ENCODE results near the gene PTPRJ. TPM values are rescaled to one million over a fixed set of nuclear protein-coding genes. Genes with fewer than 3 reads are reported as not detected.
"Not testable (repeated sequence)": the region's sequence is repeated elsewhere in the genome, so short reads cannot be mapped to it uniquely, and the experiment has no call there.

The PTPRJ gene
- polyA plus RNA-seq, 3 donors: 10.0 to 36.4 (median 14.6) TPM

DNA sequence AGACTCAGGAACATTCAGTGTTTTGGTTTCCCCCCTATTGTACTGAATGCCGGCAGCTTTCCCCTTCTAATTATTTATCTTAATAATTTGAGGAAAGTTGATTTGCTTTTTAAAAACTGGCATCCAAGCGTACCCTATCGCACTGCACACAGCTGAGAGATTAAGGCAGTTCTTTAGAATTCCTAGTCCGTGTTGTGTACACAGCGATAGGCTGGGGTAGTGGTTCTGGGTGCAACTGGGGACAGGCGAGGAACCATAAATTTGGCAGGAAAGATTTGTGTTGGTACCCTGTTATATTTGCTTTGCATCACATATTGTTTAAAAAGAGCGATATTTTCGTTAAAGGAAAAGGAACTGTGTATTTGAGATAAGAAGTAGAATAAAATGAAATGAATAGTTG is 39.2 kb downstream of the PTPRJ start:
- peaks cover 97% of the 10 kb centered on the region for H3K79me2 ChIP-seq (ENCODE audit: insufficient read depth, low read length)
- no peak overlapping the region for H2AFZ ChIP-seq (ENCODE audit: insufficient read depth, low read depth, low read length, poor library complexity, severe bottlenecking)
- intact Hi-C loops (cut with micrococcal nuclease): loop anchor here (5.0 to 10.0 kb wide), 3 partner anchors 33 to 45 kb away; partner anchors contain the start of gene PTPRJ (in 2 of the 2)
- TF ChIP-seq, protein P1, sequence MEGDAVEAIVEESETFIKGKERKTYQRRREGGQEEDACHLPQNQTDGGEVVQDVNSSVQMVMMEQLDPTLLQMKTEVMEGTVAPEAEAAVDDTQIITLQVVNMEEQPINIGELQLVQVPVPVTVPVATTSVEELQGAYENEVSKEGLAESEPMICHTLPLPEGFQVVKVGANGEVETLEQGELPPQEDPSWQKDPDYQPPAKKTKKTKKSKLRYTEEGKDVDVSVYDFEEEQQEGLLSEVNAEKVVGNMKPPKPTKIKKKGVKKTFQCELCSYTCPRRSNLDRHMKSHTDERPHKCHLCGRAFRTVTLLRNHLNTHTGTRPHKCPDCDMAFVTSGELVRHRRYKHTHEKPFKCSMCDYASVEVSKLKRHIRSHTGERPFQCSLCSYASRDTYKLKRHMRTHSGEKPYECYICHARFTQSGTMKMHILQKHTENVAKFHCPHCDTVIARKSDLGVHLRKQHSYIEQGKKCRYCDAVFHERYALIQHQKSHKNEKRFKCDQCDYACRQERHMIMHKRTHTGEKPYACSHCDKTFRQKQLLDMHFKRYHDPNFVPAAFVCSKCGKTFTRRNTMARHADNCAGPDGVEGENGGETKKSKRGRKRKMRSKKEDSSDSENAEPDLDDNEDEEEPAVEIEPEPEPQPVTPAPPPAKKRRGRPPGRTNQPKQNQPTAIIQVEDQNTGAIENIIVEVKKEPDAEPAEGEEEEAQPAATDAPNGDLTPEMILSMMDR (IDR thresholded peaks at IDR 0.05): no peak
- H3K27me3 Mint-ChIP-seq (ENCODE audit: low read depth in 3 of 3): peaks cover 0 to 2% (median 0%) of the 10 kb centered on the region in 3 donors
- H3K4me1 Mint-ChIP-seq: peaks cover 93% of the 10 kb centered on the region
- peak overlapping the region; percentile 56 for H3K9ac ChIP-seq (ENCODE audit: insufficient read depth, low read length, poor library complexity, severe bottlenecking)
- H3K4me2 ChIP-seq (replicated peaks; ENCODE audit: extremely low read depth, low read length, poor library complexity, severe bottlenecking): peak overlapping the region; percentile 54
- no peak for DNase-seq
- peaks cover 0 to 7% of the 10 kb centered on the region in 2 donors for H3K36me3 ChIP-seq (replicated peaks in 1 of 2; ENCODE audit: control insufficient read depth in 1 of 2, insufficient read depth in 2 of 2, low read length in 2 of 2)
- H3K36me3 Mint-ChIP-seq: peaks cover 17 to 29% of the 10 kb centered on the region in 2 donors
- peak overlapping the region; percentile 66 to 89 for H3K27ac ChIP-seq (ENCODE audit: low read depth in 1 of 2, low read length in 2 of 2)
- peak overlapping the region; percentile 56 to 83 for H3K4me3 Mint-ChIP-seq
- H3K27me3 ChIP-seq (ENCODE audit: control insufficient read depth in 2 of 2, insufficient read depth in 2 of 2, low read length in 2 of 2): no peaks in the 10 kb centered on the region
- peaks cover 61% of the 10 kb centered on the region for H4K20me1 ChIP-seq (ENCODE audit: insufficient read depth, low read length)
- H3K9me3 ChIP-seq (replicated peaks in 1 of 2; ENCODE audit: control insufficient read depth in 1 of 2, insufficient read depth in 1 of 2, low read length in 2 of 2): no peaks in the 10 kb centered on the region
- H3K9me3 Mint-ChIP-seq: peaks cover 0 to 2% (median 0%) of the 10 kb centered on the region in 7 donors
- whole genome bisulfite sequencing (ENCODE audit: insufficient coverage): 67% methylated on average over 5 of the region's 8 CpGs
- peaks cover 87 to 92% of the 10 kb centered on the region in 2 donors for H3K4me1 ChIP-seq (ENCODE audit: control insufficient read depth in 1 of 2, insufficient read depth in 2 of 2, low read length in 2 of 2)
- H3K4me3 ChIP-seq (replicated peaks in 1 of 3; ENCODE audit: low read depth in 2 of 3, low read length in 3 of 3): peak overlapping the region in 1 of 3 experiments; percentile 54
- H3K27ac Mint-ChIP-seq: peak overlapping the region; percentile 92 to 99 (median 97)

DNA sequence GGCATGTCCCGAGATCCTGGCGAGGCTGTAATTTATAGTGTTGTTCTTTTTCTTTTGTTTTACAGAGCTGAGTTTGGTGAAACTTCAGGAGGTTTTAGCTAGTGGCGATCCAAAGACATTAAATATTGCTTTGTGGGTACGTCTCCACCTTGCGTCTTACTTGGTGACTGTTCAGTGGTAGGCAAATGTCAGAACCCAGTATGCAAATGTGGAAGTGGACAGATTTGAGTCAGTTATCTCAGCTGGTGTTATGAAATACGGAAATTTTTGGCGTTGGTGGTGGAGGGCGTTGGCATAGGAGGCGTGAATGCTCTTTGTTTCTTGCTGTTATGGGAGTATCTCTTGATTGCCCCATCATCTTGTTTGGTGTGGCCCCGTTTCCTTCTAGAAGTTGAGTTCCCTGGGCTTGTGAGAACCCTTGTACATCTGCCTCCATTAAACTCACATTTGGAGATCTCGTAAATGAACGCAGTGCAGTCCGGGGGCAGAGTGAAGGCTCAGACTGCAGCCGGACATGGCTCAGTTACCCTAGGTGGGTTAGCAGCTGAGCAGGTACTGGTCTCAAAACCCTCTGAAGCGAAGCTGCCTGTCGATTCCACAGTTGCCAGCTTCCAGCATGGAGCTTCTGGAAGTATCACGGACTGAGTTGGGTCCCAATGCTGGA is 39.9 kb downstream of the PTPRJ start:
- H3K79me2 ChIP-seq (ENCODE audit: insufficient read depth, low read length): peaks cover 97% of the 10 kb centered on the region
- DNase-seq: peak; percentile 95 to 98 (median 95)
- WGBS (ENCODE audit: insufficient coverage): 40% methylated on average over 11 of the region's 17 CpGs

DNA sequence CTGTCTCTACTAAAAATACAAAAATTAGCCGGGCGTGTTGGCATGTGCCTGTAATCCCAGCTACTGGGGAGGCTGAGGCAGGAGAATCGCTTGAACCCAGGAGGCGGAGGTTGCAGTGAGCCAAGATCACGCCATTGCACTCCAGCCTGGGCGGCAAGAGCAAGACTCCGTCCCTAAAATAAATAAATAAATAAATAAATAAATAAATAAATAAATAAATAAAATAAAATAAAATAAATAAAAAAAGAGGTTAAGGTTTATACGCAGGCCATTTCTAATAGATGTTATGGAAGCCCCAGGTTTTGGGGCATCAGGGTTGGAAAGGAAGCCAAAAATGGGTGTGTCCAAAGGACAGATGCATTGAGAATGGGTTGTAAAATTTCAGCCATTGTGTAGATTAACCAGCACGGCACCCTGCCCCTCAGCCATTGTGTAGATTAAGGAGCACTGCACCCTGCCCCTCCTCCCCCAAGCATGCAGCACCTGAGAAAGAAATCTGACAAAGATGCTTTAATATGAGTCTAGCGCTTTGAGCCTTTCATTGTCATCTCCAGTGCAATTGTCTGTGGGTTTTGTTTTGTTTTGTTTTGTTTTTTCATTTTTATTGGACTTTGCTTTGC is 41.0 kb downstream of the PTPRJ start:
- Histone ChIP-seq H3K79me2 (ENCODE audit: insufficient read depth, low read length) (peaks cover 97% of the 10 kb centered on the region), H3K27ac (ENCODE audit: low read depth in 1 of 2, low read length in 2 of 2) (peak overlapping the region; percentile 84 to 89), H3K4me1 (ENCODE audit: control insufficient read depth in 1 of 2, insufficient read depth in 2 of 2, low read length in 2 of 2) (peaks cover 86 to 92% of the 10 kb centered on the region in 2 donors), H3K36me3 (replicated peaks in 1 of 2; ENCODE audit: control insufficient read depth in 1 of 2, insufficient read depth in 2 of 2, low read length in 2 of 2) (peaks cover 0 to 10% of the 10 kb centered on the region in 2 donors), H4K20me1 (ENCODE audit: insufficient read depth, low read length) (peaks cover 61% of the 10 kb centered on the region)
- not testable (repeated sequence) for H3K4me3 ChIP-seq (replicated peaks in 1 of 3; ENCODE audit: low read depth in 2 of 3, low read length in 3 of 3); H3K9ac ChIP-seq (ENCODE audit: insufficient read depth, low read length, poor library complexity, severe bottlenecking); H2AFZ ChIP-seq (ENCODE audit: insufficient read depth, low read depth, low read length, poor library complexity, severe bottlenecking); H3K4me3 Mint-ChIP-seq; DNase-seq; H3K27me3 Mint-ChIP-seq (ENCODE audit: low read depth in 3 of 3); H3K9me3 ChIP-seq (replicated peaks in 1 of 2; ENCODE audit: control insufficient read depth in 1 of 2, insufficient read depth in 1 of 2, low read length in 2 of 2); H3K27me3 ChIP-seq (ENCODE audit: control insufficient read depth in 2 of 2, insufficient read depth in 2 of 2, low read length in 2 of 2); H3K4me2 ChIP-seq (replicated peaks; ENCODE audit: extremely low read depth, low read length, poor library complexity, severe bottlenecking); H3K9me3 Mint-ChIP-seq
- peaks cover 93% of the 10 kb centered on the region for H3K4me1 Mint-ChIP-seq
- intact Hi-C loops (cut with micrococcal nuclease): loop anchor here in 1 of 2 donors (5.0 kb wide), 1 partner anchor 86 kb away; no protein-coding TSS in a partner anchor
- H3K27ac Mint-ChIP-seq: peak overlapping the region; percentile 92 to 99 (median 97)
- WGBS (ENCODE audit: insufficient coverage): 100% methylated on average over 2 of the region's 10 CpGs
- H3K36me3 Mint-ChIP-seq: peaks cover 24 to 28% of the 10 kb centered on the region in 2 donors

More for the DNA sequence above, 39.9 kb downstream of the PTPRJ start:
- peaks cover 93% of the 10 kb centered on the region for H3K4me1 Mint-ChIP-seq
- H3K4me1 ChIP-seq (ENCODE audit: control insufficient read depth in 1 of 2, insufficient read depth in 2 of 2, low read length in 2 of 2): peaks cover 86 to 92% of the 10 kb centered on the region in 2 donors
- H3K27me3 ChIP-seq (ENCODE audit: control insufficient read depth in 2 of 2, insufficient read depth in 2 of 2, low read length in 2 of 2): no peaks in the 10 kb centered on the region
- H3K4me3 Mint-ChIP-seq: peak overlapping the region; percentile 56 to 83
- H3K9ac ChIP-seq (ENCODE audit: insufficient read depth, low read length, poor library complexity, severe bottlenecking): peak overlapping the region; percentile 56
- H3K27ac ChIP-seq (ENCODE audit: low read depth in 1 of 2, low read length in 2 of 2): peak overlapping the region; percentile 84 to 89
- intact Hi-C loops (cut with micrococcal nuclease): loop anchor here in 1 of 2 donors (5.0 kb wide), 1 partner anchor 87 kb away; no protein-coding TSS in a partner anchor
- peaks cover 0 to 10% of the 10 kb centered on the region in 2 donors for H3K36me3 ChIP-seq (replicated peaks in 1 of 2; ENCODE audit: control insufficient read depth in 1 of 2, insufficient read depth in 2 of 2, low read length in 2 of 2)
- peaks cover 0 to 2% (median 0%) of the 10 kb centered on the region in 7 donors for H3K9me3 Mint-ChIP-seq
- H3K27me3 Mint-ChIP-seq (ENCODE audit: low read depth in 3 of 3): peaks cover 0 to 2% (median 0%) of the 10 kb centered on the region in 3 donors
- H4K20me1 ChIP-seq (ENCODE audit: insufficient read depth, low read length): peaks cover 61% of the 10 kb centered on the region
- no peaks in the 10 kb centered on the region for H3K9me3 ChIP-seq (replicated peaks in 1 of 2; ENCODE audit: control insufficient read depth in 1 of 2, insufficient read depth in 1 of 2, low read length in 2 of 2)
- peak overlapping the region in 1 of 3 experiments; percentile 54 for H3K4me3 ChIP-seq (replicated peaks in 1 of 3; ENCODE audit: low read depth in 2 of 3, low read length in 3 of 3)
- H2AFZ ChIP-seq (ENCODE audit: insufficient read depth, low read depth, low read length, poor library complexity, severe bottlenecking): no peak overlapping the region
- H3K4me2 ChIP-seq (replicated peaks; ENCODE audit: extremely low read depth, low read length, poor library complexity, severe bottlenecking): peak overlapping the region; percentile 54
- peaks cover 21 to 26% of the 10 kb centered on the region in 2 donors for H3K36me3 Mint-ChIP-seq
- peak overlapping the region; percentile 92 to 99 (median 97) for H3K27ac Mint-ChIP-seq
- TF ChIP-seq, protein P1 (IDR thresholded peaks at IDR 0.05): peak; percentile 50
